GM19467 (cell line): Measurements from ENCODE around the gene CDK5R2.

ENCODE experiments used
- ATAC-seq: cut with Tn5 transposase; IDR thresholded peaks from one replicate; pipeline ENCODE4 v1.9.1; 2021; ENCODE audit warnings: mild to moderate bottlenecking, moderate library complexity; ENCODE audit not compliant: unreplicated experiment

CDK5R2 gene

DNA sequence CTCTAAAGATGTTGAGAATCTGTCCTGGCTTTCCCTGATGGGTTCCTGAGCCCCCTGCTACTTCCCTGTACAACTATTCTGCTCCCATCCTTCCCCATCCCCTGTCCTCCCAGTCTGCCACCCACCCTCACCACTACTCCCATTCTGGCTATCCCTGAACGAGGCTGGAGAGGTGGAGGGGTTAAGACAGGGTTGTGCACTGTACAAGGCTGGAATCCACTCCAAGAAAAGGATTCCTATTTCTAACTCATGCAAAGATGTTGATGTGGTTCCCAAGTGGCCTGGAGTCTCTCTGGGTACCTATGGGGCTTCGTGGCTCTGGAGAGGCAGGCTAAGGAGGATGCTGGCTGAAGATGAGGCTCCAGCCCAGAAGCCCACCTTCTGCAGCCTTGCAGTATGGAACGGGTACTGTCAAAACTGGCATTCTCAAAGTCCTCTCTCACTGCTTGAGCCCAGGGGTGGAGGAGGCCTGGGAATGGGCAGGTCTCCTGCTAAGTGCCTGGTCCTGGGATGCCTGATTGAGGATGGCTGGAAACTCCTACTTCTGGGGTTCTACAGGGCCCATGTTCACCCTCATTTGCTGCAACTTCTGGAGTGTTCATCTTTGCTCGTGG lies 26.8 kb downstream of the CDK5R2 start:
- no peak for ATAC-seq

DNA sequence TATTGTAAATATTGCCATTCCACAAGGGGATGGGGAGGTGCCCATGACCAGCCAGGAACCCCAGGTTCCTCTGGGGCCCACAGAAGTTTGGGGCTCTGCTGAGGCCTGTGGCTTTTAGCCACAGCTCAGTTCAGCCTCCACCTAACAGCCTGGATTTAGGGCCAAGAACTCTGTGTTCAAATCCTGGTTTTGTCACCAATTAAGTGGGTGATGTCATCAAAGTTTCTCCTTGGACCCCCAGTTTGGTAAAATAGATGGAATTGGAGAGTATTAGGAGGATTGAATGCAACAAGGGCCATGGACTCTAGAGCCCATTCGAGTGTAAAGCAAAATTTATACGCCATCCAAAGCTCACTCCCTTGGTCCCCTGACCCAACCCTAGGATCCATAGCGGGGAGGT lies 28.7 kb downstream of the CDK5R2 start:
- no peak for ATAC-seq

DNA sequence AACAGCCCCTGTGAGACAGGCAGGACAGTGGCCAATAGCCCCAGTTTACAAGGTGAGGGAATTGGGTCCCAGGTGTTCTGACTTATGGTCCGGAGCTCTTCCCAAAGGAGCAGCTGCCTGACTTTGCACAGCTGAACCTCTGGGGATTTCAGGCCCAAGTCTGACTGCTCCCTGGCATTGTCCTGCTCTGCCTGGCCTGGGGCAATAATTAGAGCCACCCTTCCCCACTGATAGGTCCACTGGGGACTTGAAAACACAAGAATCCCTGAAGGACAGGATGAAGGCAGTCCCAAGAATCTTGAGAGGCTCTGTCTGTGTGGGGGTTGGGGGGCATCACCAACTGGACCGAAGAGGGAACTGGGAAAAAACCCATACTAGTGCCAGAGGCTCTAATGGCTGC lies 29.2 kb downstream of the CDK5R2 start:
- no peak for ATAC-seq

DNA sequence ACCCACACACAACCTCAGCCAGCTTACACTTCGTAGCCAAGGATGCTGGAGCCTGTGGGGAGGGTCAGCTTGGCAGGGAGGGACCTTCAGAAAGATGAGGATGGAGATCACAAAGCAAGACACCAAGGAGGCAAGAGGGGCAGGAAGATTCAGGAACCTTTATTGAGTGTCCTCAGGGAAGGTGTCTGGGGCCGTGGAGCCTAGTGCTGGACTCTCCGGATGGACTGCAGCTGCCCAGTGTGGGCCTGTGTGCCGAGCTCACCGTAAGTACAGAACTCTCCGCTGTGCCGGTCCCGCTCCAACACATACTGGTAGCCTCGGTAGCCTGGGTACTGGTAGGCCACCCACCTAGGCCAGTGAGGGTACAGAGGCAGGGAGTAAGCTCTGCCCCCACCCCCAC lies 30.6 kb downstream of the CDK5R2 start:
- no peak for ATAC-seq

DNA sequence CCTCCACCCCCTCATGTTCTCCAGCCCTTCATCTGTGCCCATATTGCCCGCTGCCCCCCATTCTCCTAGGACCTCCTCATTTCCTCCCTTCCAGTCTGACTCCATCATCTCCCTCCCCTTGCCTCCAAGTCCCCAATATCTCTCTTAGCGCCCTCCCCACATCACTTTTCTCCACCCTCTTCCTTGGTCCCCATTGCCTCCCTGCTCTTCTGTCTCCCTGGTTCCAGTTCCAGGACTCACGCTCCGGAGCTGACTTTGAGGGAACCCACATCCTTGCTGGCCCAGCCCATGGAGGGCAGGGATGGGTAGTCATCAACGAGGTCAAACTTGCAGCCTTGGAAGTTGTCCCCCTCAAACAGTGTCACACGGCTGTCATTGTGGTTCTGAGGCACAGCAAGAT lies 31.1 kb downstream of the CDK5R2 start:
- no peak for ATAC-seq

DNA sequence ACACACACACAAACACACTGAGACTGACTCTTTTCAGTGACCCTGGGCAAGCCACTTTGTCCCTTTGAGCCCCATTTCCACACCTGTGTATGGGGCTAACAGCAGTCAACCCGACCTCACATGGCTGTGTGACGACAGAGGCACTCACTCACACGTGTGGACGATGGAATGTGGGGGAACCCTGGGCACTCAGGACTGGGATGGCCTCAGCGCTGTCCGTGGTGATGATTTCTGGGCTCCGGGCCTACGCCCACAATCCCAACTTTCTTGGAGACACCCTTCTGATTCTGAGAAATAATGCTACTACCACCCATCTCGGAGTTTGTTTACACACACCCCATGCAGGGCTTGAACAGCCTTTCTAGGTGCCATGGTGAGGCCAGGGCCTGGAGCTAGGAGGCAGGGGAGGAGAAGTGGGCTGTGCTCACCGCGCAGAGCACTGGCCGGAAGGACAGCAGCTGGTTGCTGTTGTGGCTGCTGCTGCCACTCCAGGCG lies 32.3 kb downstream of the CDK5R2 start:
- ATAC-seq = no peak

DNA sequence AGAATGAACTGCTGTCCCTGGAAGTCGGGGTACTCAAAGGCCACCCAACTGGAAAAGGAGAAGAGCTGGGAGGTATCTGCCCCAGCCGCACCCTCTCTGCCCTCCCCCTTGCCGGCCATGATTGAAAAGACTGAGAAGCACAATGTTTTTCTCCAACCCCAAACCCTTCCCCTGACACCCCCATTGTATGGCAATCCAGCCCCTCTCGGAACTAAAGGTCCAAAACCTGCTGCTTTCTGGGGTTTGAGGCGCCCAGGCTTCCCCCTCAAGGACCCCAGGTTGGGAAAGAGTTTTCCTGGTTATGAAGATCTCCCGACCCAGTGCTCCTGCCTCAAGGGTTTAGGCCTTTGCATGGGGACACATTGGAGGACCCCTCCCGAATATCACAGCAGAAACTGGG lies 32.7 kb downstream of the CDK5R2 start:
- ATAC-seq = no peak

DNA sequence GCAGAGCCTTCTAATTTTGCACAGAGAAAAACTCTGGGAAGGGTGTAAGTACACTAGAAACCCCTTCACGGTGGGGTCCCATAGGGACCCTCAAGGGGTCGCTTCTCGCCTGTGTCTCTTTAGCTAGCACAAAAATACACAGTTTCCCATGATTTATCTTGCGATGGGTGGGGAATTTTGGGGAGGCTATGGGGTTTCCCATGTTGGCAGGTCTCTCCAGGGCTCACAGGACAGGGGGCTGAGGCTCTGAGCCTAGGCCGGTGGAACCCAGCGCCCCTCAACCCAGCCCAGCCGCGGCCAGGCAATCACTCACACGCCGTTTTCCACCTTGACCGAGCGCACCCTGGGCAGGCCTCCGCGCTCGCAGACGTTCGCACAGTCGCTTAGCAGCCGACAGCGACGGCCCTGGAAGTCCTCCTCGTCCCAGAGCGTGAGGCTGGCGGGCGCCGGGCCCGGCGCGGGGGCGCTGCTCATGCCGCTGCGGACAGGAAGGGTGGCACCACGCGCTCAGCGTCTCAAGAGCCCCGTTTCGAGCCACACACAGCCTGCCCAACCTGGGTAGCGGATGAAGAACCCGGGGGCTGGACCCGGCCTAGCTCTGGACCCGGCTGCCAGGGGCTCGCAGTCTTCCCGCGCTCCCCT lies 33.4 kb downstream of the CDK5R2 start:
- ATAC-seq = no peak

DNA sequence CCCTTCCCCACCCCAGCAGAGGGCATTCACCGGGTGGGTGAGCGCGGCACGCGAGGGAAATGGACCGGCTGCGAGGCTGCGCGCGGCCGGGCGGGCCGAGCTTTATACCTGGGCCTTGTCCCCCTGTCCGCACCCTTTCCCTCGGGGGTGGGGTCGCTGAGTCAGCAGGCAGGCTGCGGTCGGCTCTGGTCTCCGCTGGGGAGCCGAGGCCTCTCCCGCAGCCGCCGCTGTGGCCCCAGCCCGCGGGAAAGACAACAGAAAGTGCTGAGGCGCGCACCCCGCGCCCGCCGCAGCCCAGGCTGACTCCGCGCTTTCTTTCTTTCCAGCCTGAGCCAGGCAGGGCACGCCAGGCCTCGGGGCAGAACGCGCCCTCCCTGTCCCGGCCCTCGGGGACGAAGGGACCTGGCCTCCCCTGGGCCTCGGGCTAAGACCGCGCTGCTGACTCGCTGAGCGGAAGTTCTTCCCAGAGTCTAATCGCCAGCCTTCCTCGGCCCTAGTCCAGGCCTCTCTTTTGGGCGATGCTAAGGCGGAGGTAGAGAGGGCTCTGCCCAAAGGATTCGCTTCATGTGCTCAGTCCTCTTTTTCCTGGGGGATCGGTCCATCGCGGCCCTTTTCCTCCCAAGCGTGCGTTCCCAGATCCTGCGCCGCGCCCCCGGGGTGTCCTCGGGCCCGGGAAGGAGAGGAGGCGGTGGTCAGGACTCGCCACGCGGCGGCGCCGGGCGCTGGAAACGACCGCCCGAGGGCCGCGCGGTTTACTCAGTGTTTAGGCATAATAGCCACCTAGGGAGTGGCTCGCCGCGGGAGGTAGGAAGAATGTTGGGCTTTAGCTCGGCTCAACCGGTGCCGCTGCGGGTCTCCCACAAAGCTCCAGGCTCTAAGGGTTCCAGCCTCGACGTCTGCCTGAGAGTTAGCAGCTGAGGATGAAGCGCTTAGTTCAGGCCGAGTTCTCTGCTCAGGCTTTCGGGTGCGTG lies 34.2 kb downstream of the CDK5R2 start, which contains the start of gene CRYBA2:
Gene CRYBA2, minus strand, starts transcription at position 78 of the 971 bp plus-strand sequence. CDS start 246 bp downstream, outside the sequence.
- no peak for ATAC-seq

DNA sequence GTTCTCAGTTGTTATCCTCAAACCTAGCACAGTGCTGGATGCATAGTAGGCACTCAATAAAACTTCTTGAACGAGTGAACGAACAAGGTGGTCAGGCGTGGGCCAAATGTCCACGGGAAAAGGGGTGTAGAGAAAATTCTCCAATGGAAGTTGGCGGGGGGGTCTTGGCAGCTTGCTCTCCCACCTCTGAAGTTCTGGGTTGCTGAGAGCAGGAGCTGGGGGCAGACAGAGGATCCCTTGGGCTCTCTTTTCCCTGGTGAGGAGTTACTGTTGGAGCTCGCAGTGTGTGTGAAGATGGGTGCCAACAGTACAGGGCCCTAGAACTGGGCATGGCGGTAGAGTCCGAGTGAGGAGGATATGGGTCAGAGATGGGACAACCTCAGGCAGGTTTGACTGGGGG lies 36.1 kb downstream of the CDK5R2 start:
- ATAC-seq = no peak

DNA sequence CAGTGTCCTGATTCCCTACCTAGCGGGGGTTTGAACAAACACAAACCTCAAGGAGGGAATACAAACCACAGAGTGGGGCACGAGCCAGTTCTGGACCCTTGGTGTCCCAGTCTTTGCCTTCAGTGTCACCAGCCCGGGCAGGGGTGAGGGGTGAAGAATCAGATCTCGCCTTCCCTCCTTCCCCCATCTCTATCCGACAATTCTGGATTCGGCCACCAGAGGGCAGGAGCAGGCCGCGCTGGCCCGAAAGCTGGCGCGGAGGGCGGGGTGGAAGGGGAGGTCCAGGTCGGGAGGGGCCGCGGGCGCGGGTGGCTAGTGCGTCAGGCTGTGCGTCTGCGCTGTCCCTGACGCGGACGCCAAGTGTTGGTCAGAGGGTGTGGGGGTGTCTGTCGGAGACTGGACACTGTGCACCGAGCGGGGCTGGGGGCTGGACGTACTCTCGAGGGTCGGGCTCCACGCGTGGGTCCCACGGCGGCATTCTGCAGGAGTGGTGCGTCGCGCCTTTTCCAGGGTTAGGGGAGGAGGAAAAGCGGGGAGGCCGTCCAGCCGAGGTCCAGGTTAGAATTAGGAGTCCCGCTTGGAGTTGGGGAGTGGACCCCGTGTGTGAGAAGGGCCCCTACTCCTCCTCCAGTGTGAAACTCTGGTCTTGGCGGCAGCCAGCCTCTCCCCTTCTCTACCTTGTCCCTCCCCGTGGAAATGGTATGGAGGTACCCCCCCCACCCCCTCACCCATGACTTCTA lies 36.7 kb downstream of the CDK5R2 start:
- ATAC-seq = peak; percentile 80

DNA sequence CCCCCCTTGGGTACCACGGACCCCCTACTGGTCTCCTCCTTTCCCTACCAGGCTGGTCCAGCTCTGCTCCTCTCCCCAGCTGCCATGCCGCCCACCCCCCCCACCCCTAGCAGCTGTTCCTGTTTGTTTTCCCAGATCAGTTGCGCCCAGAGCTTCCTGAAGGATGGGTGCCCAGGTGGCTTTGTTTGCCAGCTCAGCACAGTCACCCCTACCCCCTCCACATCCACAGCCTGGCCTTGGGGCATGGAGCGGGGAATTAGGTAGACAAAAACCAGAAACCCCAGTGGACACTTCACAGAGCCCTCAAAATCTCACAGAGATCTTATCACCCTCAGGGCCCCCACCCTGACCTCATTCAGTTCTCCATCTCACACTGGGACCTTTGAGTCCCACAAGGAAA lies 37.5 kb downstream of the CDK5R2 start:
- no peak for ATAC-seq

DNA sequence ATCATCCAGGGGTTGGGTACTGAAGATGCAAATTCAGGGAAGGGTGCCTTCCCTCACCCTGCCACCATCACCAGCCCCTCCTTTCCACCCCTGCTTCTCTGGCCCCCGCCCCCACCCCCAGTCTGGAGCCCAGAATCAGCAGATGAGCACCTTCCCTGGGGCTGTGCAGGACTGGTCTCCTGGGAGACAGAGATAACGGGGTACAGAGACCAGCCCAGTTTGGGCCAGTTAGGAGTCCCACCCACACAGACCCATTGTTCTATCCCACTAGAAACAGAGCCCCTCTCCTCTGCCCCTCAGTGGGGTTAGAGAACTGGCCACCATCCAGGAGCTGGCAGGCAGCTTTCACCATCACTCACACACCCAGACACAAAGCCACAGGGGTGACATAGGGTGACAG lies 38.3 kb downstream of the CDK5R2 start:
- no peak for ATAC-seq

DNA sequence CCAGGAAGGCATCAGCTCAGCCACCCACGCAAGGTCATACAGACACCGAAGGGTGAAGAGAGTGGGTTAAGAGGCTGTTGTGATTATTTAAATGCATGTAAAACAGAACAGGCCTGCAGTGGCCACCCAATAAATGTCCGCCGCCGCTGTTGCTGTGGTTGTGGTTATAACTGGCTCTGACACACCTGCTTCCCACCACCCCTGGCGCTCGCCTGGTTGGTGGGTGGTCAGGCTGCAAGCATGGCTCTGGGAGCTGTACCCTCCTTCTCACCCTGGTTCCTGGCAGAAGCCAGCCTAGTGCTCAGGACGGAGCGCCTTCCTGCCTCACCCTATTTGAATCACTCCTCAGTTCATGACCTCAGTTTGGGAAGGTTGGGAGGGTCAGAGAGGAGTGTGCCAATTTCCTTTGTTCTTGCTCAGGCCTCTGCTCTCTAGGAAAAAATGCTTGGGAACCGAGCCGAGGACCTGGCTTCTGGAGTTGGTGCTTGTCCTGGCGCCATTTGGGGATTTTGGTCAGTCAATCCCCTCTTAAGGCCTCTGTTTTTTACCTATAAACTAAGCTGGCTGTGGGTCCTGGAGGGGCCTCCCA lies 39.0 kb downstream of the CDK5R2 start:
- no peak for ATAC-seq

DNA sequence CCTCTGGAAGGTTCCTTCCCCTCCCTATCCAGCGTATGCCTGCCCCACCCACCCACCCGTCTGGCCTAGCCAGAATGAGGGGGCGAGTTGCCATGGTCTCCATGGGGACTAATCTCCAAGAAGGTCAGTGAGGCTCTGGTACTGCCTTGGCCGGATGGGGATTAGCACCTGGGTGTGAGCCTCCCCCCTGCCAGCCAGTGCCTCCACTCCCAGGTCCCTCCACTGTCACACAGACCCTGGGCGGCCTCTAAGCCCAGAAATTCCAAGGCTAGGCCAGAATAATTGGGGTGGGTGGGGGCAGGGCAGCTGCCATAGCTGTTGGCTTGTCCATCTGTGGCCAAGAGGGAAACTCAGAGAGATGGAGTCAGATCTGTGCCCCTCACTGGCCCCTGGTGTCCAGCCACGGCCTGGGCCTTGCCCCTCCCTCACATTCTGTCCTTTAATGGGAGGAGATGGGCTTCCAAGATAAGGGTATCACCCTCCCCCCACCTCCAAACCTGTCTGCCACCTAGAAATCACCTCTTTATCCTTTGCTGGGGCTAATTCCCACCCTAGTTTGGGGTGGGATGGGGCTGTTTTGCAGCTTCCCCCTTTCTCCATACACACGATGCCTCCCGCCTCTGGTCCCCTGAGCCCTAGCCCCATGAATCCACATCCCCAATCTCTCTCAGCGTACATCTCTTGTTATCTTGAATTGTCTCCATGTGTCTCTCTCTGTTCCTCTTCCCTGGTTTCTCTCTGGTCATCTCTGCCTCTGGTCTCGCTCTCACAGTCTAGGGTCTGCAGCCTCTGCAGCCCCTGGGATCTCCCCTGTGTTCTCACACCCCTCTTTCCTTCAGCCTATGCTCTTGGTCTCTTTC lies 39.8 kb downstream of the CDK5R2 start:
- no peak for ATAC-seq

DNA sequence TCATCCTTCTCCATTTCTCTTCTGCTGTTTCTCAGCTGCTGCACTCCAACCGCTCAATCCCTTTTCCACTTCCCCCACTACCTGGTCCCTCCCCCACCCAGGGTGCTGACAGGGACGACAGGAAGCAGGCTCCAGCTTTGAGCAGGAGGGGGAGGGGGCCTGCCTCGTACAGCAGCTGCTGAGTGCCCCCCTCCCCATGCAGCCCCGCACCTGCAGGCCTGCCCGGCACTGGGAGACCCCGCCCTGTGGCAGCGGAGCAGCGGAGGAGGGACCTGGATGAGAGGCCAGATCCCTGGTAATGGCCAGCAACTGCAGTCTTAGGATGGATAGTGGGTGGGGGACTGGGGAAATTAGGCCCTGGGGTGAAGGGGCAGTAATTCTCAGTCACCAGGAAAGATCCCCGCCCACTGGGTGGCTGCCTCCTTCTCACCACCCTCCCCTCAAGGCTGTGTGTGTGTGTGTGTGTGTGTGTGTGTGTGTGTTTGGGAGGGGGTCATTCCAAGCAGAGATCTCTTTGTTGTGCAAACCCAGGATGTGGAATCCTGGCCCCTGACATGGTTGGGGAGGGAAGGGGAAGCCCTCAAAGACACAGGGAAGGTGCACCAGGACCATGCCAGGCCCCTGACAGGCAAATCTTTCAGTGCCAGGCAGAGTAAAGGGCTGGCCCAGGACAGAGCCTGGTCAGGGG lies 40.6 kb downstream of the CDK5R2 start:
- ATAC-seq = no peak

DNA sequence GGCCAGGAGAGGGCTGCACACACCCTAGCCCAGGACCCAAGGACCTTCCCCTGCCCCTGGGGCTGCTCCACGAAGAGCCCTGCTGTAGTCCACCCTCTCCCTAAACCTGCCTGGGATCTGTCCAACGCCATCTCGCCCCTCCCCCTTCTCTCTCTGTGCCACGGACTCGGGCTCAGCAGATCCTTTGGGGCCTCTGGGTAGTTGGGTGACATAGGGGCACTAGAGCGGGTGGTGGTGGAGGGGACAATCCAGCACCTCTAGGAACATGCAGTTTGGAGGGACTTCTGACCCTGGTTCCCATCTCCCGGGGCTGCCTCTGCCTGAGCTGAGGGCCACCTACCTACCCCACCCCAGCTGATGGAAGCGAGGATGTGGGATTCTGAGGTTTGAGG lies 41.1 kb downstream of the CDK5R2 start:
- ATAC-seq = no peak

DNA sequence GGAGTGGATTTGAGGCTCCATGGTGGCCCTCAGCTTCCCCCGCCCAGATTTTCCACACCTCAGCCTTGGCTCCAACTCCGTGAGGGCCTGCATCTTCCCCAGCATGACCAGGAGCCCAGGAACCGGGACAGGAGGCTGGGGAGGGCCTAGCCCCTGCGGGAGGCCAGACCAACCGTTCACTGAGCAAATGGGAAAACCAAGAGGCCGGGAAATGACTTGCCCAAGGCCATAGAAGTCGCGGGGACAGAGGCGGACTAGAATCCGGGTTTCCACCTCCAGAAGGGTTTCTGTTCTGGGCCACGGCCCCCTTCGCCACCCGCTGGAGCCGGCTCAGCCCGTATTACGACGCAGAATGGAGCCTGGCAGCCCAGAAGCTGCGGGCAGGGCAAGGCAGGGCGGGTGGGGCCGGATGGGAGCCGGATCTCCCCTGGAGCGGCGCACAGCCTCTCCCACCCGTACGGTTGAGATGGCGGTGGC lies 41.7 kb downstream of the CDK5R2 start:
- ATAC-seq = no peak
